HG03060 (cell line): ENCODE measurements around the gene WNK1.

Experiments
- ATAC-seq: cut with Tn5 transposase; IDR thresholded peaks from one replicate; pipeline ENCODE4 v1.9.1; 2021; ENCODE audit warnings: low read depth, moderate number of reproducible peaks; ENCODE audit not compliant: unreplicated experiment

The WNK1 gene

DNA sequence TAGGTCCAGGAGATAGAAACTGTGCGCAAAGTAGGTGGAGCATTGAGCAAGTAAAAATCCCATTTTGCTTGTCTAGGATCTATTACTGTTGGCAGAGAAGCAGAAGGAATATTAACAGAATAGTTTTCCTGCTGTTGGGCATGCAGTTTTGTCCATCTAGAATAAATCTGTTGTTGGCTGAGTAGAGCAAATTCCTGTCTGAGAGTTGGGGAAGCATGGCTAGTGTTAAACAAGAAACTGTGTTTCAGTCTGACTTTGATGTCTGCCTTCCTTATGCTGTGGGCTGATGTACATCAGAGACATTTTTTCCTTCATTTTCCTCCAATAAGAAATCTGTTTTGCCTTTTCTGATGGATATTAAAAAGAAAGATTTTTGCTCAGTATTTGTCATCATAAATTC is 99.0 kb downstream of the WNK1 start:
- ATAC-seq = no peak

DNA sequence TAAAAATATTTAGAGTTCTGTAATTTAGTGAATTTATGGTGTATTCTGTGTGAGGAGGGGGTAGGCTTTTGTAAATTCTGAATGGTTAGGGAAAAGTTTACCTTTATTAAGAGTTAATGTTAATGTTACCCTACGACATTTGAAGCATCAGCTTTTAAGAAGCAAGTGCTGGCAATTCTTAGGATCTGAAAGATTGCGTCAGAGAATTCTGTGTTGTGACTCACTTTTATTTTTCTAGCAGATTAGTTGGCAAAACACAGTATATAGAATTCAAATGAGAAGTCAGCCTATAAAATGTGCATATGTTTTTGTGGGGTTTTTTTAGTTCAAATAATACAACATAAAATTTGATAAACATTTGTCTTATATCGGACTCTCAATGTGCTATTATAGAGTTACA is 99.5 kb downstream of the WNK1 start:
- no peak for ATAC-seq

DNA sequence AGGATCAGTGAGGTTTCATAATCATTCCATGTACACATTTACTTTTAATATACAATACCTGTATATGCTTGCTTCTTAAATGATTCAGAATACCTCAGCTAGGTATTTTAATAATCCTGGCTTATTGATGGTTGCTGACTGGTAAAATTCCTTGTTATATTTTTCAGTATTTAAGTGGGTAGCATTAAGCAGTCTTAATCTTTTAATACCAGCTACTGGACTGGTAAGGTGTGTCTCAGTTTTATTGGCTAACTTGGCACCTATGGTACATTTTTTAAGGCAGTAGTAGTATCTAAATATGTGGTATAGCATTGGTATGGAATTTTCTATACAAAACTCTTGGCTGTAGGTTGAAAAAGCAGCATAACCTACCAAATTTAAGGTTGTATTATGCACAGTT is 100.5 kb downstream of the WNK1 start:
- no peak for ATAC-seq

DNA sequence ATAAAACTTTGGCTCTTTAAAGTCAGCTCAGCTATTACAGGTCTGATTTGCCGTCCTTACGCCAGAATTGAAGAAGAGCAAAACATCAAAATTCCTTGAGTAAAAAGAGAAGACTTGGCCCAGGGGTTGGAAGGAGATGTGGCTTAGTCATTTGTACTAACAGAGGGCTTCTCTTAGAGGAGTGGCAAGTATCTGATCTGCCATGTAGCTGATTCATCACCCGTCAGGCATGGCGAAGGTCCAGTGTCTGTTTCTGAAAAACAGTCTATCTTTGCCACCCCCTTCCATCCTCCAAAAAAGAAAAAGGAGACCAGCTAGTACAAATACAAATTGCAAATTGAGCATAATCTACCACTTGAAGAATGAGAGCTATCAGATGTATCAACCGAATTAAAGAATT is 105.2 kb downstream of the WNK1 start:
- no peak for ATAC-seq

DNA sequence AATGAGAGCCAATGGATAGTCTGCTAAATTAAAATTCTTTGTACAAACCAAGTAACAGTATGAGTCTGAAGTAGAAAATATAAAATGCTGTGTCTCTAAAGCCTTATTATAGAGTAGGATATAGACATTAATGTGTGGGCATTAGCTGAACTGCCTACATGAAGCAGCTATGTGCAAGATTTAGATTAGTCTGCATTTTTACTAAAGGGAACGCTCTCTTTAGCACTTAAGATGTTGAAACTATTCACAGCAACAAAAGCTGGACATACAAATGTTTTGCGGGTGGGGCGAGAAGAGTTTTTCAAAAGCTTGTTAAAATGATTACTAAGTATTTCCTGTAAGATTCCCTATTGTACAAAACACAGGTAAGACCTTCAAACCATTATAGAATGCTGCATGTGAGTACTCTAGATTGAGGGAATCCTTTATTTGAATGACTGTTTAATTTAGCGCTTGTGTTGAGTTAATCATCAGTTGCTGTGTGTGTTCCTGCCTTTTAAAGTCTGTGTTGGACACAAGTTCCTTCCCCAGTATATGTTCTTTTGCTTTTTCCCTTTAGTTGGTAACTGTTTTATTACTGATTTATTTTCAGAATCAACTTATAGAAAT is 110.0 kb downstream of the WNK1 start:
- no peak for ATAC-seq

DNA sequence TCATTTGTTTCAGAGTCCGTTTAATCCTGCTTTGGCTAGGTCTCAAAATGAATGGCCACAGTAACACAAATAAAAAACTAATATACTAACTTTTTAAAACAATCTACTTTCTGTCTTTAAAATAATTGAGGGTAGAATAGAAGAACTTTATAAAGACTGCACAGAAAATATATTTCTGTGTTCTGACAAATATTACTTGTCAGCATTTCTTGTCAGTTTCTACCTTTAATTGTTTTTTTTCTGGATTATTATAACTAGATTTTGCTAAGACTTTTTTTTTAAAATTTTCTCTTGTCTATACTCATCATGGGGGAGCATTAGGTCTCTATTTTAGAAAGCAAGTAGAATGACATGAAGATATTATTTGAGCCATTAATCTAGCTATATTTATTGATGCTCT is 110.9 kb downstream of the WNK1 start:
- no peak for ATAC-seq

DNA sequence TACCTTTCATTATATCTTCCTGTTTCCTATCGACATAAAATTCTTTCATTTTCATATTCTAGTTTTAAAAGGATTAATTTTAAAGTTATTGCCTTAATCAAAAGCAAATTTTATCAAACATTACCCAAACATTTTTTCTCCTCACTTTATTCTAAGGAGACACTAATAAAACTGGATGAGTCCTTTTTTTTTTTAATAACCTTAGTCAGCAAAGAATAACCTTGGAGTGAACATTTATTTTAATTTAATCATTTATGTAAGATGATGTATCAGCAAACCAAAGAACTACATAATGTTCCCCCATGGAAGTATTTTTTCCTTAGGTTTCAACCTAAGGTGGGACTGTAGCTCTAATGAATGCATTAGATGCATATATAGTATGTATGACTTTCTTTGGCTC is 113.2 kb downstream of the WNK1 start:
- no peak for ATAC-seq

DNA sequence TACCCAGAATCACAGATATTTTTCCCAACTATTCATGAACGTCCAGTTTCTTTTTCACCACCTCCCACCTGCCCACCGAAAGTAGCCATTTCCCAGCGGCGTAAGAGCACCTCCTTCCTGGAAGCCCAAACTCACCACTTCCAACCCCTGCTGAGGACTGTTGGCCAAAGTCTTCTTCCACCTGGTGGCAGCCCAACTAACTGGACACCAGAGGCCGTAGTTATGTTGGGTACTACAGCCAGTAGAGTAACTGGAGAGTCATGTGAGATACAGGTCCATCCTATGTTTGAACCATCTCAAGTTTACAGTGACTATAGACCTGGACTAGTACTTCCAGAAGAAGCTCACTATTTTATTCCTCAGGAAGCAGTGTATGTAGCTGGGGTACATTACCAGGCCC is 115.5 kb downstream of the WNK1 start:
- ATAC-seq = no peak

DNA sequence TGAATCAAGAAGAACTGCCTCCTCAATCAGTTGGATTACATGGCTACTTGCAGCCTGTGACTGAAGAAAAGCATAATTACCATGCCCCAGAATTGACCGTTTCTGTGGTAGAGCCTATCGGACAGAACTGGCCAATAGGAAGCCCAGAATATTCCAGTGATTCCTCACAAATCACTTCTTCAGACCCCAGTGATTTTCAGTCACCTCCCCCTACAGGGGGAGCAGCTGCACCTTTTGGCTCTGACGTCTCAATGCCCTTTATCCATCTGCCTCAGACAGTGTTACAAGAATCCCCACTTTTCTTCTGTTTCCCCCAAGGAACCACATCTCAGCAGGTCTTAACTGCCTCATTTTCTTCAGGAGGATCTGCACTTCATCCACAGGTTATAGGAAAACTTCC is 116.3 kb downstream of the WNK1 start:
- ATAC-seq = no peak

DNA sequence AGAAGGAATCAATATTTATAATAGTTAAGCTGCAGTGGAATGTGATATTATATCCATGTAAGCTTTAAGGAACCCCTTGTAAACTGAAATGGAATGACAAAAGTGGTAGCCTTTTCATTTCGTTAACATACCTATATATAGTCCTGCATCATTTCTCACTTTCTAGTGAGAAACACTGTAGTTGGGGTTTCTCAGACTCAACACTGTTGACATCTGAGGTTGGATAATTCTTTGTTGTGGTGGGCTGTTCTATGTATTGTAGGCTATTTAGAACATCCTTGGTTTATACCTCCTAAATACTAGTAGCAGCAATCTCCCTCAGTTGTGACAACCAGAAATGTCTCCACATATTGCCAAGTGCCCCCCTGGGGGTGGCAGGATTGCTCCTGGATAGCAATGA is 118.0 kb downstream of the WNK1 start:
- ATAC-seq = no peak

DNA sequence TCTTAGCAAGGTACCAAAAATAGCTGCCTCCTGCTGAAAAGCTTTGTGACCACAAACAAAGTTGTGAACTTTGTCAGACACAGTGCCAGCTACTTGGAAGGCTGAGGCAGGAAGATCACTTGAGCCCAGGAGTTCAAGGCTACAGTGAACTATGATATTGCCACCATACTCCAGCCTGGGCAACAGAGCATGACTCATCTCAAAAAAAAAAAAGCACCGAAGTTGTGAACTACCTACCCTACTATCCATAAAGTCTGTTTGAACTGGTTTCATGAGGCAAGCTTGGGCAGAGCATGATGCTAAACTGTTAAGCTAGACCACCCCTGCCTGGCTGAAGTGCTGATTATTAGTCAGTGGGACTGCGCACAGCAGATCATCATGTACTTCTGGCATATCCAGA is 121.6 kb downstream of the WNK1 start:
- no peak for ATAC-seq

DNA sequence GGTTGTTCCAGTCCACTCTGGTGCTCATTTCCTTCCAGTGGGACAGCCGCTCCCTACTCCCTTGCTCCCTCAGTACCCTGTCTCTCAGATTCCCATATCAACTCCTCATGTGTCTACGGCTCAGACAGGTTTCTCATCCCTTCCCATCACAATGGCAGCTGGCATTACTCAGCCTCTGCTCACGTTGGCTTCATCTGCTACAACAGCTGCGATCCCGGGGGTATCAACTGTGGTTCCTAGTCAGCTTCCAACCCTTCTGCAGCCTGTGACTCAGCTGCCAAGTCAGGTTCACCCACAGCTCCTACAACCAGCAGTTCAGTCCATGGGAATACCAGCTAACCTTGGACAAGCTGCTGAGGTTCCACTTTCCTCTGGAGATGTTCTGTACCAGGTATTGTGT is 127.3 kb downstream of the WNK1 start:
- no peak for ATAC-seq

DNA sequence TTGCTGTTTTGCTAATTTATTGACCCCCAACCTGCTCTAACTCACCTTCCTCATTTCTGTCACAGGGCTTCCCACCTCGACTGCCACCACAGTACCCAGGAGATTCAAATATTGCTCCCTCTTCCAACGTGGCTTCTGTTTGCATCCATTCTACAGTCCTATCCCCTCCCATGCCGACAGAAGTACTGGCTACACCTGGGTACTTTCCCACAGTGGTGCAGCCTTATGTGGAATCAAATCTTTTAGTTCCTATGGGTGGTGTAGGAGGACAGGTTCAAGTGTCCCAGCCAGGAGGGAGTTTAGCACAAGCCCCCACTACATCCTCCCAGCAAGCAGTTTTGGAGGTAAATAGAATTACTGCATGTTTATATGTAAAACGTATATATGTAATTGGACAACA is 128.3 kb downstream of the WNK1 start:
- no peak for ATAC-seq

DNA sequence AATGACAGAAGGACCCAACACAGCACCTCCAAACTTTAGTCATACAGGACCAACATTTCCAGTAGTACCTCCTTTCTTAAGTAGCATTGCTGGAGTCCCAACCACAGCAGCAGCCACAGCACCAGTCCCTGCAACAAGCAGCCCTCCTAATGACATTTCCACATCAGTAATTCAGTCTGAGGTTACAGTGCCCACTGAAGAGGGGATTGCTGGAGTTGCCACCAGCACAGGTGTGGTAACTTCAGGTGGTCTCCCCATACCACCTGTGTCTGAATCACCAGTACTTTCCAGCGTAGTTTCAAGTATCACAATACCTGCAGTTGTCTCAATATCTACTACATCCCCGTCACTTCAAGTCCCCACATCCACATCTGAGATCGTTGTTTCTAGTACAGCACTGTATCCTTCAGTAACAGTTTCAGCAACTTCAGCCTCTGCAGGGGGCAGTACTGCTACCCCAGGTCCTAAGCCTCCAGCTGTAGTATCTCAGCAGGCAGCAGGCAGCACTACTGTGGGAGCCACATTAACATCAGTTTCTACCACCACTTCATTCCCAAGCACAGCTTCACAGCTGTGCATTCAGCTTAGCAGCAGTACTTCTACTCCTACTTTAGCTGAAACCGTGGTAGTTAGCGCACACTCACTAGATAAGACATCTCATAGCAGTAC is 132.5 kb downstream of the WNK1 start:
- ATAC-seq = no peak

DNA sequence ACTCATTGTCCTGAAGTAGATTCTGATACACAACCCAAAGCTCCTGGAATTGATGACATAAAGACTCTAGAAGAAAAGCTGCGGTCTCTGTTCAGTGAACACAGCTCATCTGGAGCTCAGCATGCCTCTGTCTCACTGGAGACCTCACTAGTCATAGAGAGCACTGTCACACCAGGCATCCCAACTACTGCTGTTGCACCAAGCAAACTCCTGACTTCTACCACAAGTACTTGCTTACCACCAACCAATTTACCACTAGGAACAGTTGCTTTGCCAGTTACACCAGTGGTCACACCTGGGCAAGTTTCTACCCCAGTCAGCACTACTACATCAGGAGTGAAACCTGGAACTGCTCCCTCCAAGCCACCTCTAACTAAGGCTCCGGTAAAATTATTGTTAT is 133.3 kb downstream of the WNK1 start:
- ATAC-seq = no peak

DNA sequence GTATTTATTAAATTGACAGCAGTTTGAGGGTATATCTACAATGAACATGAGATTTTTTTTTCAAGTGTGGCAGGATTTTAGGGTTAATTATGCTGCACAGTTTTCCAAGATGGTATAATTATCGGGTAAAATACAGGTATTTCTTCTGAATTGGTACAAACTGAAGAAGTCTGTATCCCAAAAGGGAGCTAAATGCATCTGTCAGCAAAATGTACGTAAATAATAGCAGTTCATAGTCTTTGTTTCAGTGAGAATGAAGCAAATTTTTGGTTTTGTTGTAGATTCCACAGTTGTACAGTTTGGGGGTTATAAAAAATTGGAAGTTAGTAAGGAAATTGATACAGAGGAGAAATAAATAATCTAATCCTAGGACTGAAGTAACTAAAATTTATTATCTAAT is 133.8 kb downstream of the WNK1 start:
- no peak for ATAC-seq

DNA sequence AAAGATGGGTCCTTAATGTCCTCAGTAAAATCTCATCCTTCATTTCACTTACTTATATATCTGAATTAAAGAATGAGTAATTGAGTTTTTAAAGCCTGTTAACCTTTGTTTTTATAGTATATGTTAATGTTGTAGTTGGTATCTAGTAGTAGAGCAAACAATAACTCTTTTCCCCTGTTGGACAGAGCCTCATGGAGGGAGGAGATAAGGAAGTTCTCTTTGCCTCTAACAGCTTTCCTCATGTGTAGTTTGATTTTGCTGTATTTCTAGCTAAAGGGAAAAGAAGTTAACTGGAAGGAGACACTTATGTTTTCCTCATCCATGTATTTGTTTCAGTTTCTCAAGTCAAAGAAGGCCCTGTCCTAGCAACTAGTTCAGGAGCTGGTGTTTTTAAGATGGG is 141.8 kb downstream of the WNK1 start:
- no peak for ATAC-seq

DNA sequence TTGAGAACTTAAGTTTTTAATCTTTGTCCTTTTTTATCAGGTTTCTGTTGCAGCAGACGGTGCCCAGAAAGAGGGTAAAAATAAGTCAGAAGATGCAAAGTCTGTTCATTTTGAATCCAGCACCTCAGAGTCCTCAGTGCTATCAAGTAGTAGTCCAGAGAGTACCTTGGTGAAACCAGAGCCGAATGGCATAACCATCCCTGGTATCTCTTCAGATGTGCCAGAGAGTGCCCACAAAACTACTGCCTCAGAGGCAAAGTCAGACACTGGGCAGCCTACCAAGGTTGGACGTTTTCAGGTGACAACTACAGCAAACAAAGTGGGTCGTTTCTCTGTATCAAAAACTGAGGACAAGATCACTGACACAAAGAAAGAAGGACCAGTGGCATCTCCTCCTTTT is 143.7 kb downstream of the WNK1 start:
- no peak for ATAC-seq

DNA sequence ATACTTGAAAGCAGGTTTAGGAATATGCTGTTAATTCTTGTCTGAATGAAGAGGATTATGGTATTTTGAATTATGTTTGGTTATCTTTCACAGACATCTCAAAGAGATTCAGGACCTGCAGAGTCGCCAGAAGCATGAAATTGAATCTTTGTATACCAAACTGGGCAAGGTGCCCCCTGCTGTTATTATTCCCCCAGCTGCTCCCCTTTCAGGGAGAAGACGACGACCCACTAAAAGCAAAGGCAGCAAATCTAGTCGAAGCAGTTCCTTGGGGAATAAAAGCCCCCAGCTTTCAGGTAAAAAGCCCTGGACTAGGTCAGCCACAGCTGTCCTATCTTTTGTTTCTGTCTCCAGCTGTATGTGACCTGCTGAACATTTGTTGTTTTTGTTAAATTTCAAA is 145.0 kb downstream of the WNK1 start:
- no peak for ATAC-seq

DNA sequence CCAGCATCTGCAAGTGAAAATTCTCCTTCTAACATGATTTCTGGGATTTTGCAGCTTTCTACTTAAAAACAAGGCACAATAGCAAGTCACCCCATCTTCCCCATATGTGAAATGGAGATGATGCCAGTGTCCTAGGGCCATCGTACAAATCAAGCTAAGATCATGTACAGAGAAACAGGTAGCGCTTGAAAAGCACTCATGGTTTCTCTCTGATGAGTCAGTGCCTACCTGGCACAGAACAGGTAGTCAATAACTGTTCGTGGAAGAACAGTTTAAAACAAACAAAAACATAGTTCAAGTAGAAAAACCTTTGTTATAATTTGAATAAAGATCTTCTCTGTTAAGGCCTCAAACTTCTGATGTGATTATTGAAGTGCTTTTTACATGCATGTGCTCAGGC is 150.2 kb downstream of the WNK1 start:
- no peak for ATAC-seq

DNA sequence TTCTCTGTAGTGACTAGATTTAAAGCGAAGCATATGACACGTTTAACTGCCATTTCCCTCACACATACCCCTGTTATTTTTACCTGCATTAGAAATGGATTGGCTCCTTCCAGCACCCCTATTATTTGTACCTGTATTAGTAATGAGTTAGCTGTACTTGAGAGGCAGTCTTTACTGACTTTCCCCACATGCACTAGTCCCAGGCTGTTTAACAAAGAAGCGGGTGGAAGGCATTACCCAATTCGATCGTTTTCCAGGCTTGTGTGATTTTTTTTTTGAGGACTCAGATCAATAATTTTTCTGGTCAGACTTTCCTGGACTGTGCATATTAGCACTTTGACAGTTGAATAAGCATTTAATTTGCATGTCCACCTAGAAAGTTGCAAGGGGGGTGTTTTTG is 150.7 kb downstream of the WNK1 start:
- no peak for ATAC-seq

DNA sequence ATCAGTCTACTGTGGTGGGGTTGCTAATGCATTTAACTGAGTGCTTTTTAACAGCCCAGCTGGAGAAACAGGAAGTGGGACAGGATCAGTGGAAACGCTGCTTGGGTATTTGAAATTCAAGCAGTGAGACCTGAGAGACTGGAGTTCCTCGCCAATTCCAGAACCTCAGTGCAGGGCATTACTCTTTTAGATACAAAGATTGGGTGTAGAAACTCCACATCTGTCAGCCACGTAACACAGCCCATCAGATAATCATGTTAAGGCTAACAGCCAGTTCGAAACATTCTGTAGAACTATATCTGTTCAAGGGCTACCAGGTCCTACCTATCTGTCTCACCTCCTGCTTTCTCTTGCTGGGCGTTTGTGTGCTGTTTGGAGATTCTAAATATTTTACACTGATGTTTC is 151.6 kb downstream of the WNK1 start:
- no peak for ATAC-seq
